GM23248 (cell line): ENCODE measurements around the gene AURKA.

Source experiments
- EZH2 ChIP-seq: fragments of 200-600 bp; sonication (generic); IDR thresholded peaks from 2 replicates; pipeline ENCODE4 v1.6.1; 2018; ENCODE audit warnings: antibody characterized with exemption, mild to moderate bottlenecking; ENCODE audit not compliant: insufficient read depth, poor library complexity, severe bottlenecking
- EZH2phosphoT487 ChIP-seq: fragments of 200-600 bp; sonication (generic); IDR thresholded peaks from 2 replicates; pipeline ENCODE4 v1.6.1; 2018; ENCODE audit warnings: antibody characterized with exemption, moderate library complexity, mild to moderate bottlenecking, low read depth; ENCODE audit not compliant: insufficient read depth

DNA sequence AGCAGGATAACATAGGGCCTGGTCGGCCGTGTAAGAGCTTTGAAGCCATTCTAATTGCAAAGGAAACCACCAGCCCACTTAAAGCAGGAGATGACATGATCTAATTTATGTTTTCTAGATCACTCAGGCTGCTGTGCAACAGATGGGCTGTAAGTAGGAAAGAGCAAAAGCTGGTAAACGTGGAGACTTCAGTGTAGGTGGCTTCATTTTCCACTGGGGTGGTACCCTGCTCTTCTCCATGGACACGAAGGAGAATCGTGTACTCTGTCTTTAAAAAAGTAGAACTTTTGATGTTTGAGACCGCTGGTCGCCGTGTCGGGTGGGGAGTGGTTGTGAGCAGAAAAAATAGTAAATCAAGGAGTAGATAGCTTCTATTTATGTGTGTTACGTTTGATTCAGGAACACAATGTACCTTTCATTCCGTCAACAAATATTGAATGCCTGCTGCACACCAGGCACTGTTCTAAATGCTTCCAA, 26.4 kb upstream of the AURKA start:
- TF ChIP-seq EZH2phosphoT487: no peak
- TF ChIP-seq EZH2: no peak
